ENCODE data around the gene SOX13. TPM values are rescaled to one million over a fixed set of nuclear protein-coding genes. Genes with fewer than 3 reads are reported as not detected.

SOX13 gene
- total RNA-seq, 1 experiment from 2014 or later, result 171 TPM

- TF ChIP-seq STAT6 (CRISPR knock-in tag; conservative IDR thresholded peaks at IDR 0.05; ENCODE audit: low read depth) (no peak), ZNF396 (CRISPR knock-in tag; IDR thresholded peaks at IDR 0.05; ENCODE audit: borderline replicate concordance) (no peak), CREB1 (CRISPR knock-in tag; IDR thresholded peaks at IDR 0.05) (no peak), E2F5 (CRISPR knock-in tag; IDR thresholded peaks at IDR 0.05) (no peak), ELF4 (CRISPR knock-in tag; IDR thresholded peaks at IDR 0.05; ENCODE audit: low read depth) (no peak), CREM (CRISPR knock-in tag; IDR thresholded peaks at IDR 0.05) (no peak), ZMAT4 (CRISPR knock-in tag; IDR thresholded peaks at IDR 0.05) (no peak), FOXP1 (CRISPR knock-in tag; IDR thresholded peaks at IDR 0.05; ENCODE audit: borderline replicate concordance) (peak; percentile 53; the same call in 1 of the 2 replicates), RORB (CRISPR knock-in tag; IDR thresholded peaks at IDR 0.05) (no peak), CTCF (IDR thresholded peaks at IDR 0.05) (no peak), GRHL2 (CRISPR knock-in tag; IDR thresholded peaks at IDR 0.05; ENCODE audit: insufficient replicate concordance, severe bottlenecking) (no peak), SOX15 (CRISPR knock-in tag; IDR thresholded peaks at IDR 0.05) (no peak), SP1 (CRISPR knock-in tag; conservative IDR thresholded peaks at IDR 0.05) (peak; percentile 79; the same call in 1 of the 2 replicates), TCF7 (CRISPR knock-in tag; IDR thresholded peaks at IDR 0.05; ENCODE audit: low read depth) (no peak), ZNF138 (CRISPR knock-in tag; conservative IDR thresholded peaks at IDR 0.05) (no peak), MXD4 (CRISPR knock-in tag; IDR thresholded peaks at IDR 0.05; ENCODE audit: borderline replicate concordance) (no peak), ZBTB43 (CRISPR knock-in tag; IDR thresholded peaks at IDR 0.05) (no peak), USF2 (CRISPR knock-in tag; IDR thresholded peaks at IDR 0.05) (no peak), EMX1 (CRISPR knock-in tag; IDR thresholded peaks at IDR 0.05) (no peak)
Measured at GRCh38 chr1:204080163-204080903, 7.4 kb downstream of the SOX13 start (continued).

Data from WTC11 (cell line).